Activated T-helper 2 cell treated with anti-CD3 and anti-CD28 coated beads, Interferon-gamma antibody, Interleukin-2, Interleukin-4, amounts not matched to agents 10 μg/mL and 5 μg/mL and 100 μg/mL, durations not matched to agents 14 hours and 24 hours and 36 hours (primary cell): ENCODE data around the gene CEACAM8. TPM values are rescaled to one million over a fixed set of nuclear protein-coding genes. Genes with fewer than 3 reads are reported as not detected.
"Not testable (repeated sequence)": the region's sequence is repeated elsewhere in the genome, so short reads cannot be mapped to it uniquely, and the experiment has no call there.

Experiments
- DNase-seq: peaks from one replicate; pipeline ENCODE4 v3.0.0; 2021; ENCODE audit warnings: low spot score
- H3K27ac Mint-ChIP-seq: one replicate; pipeline ENCODE4 v1.8.0; 2021; ENCODE audit warnings: mixed read lengths
- H3K27me3 Mint-ChIP-seq: one replicate; pipeline ENCODE4 v1.8.0; 2021; ENCODE audit warnings: low read depth, mixed read lengths
- H3K36me3 Mint-ChIP-seq: one replicate; pipeline ENCODE4 v1.8.0; 2021; ENCODE audit warnings: low read depth, mixed read lengths
- H3K4me1 Mint-ChIP-seq: one replicate; pipeline ENCODE4 v1.8.0; 2021; ENCODE audit warnings: low read depth, mixed read lengths
- H3K4me3 Mint-ChIP-seq: one replicate; pipeline ENCODE4 v1.8.0; 2021; ENCODE audit warnings: low read depth, mild to moderate bottlenecking, moderate library complexity, mixed read lengths
- H3K9me3 Mint-ChIP-seq: one replicate; pipeline ENCODE4 v1.8.0; 2021; ENCODE audit warnings: mixed read lengths
- intact Hi-C: fragments of 100-400 bp; cut with micrococcal nuclease; formaldehyde crosslinking; loops from one replicate; pipeline ENCODE4 v1.15.1; 2023
- total RNA-seq: library from RNA; stranded (reverse); gene quantifications from 2 replicates; pipeline ENCODE4 v1.2.3, GENCODE V29; 2022

The CEACAM8 gene
- total RNA-seq, 1 donor from 2014 or later, result not detected

DNA sequence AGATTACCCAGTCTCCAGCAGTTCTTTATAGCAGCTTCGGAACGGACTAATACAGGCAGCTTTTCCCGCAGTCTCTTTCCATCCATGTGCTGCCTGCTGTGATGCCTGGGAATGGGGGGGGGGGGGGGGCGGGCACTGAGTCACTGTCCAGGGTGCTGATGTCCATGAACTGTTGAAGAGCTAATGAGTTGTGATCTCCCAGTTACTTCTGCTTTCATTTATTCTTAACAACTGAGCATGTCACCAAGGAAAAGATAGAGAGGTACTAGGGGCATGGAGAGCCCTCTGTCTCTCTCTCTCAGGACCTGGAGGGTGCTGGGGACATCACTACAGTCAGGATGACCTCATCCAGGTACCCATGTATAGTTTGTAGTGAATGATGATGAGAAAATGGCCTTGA is 46.2 kb downstream of the CEACAM8 start:
- DNase-seq, result no peak
- Mint-ChIP-seq H3K4me1 (peaks cover 2% of the 10 kb centered on the region), H3K4me3 (no peak overlapping the region), H3K36me3 (no peaks in the 10 kb centered on the region), H3K9me3 (no peaks in the 10 kb centered on the region), H3K27ac (no peak overlapping the region), H3K27me3 (peaks cover 3% of the 10 kb centered on the region)
- intact Hi-C loops, result no loop called here

- Mint-ChIP-seq H3K4me3 (no peak overlapping the region), H3K9me3 (no peaks in the 10 kb centered on the region), H3K36me3 (no peaks in the 10 kb centered on the region), H3K27ac (no peak overlapping the region), H3K4me1 (peaks cover 2% of the 10 kb centered on the region), H3K27me3 (peaks cover 3% of the 10 kb centered on the region)
- intact Hi-C loops, result no loop called here
- no peak for DNase-seq
Observed at GRCh38 chr19:42547929-42548328, 46.8 kb downstream of the CEACAM8 start.

GRCh38 chr19:42546831-42547500 is 47.8 kb downstream of the CEACAM8 start:
- Mint-ChIP-seq H3K9me3 (no peaks in the 10 kb centered on the region), H3K36me3 (no peaks in the 10 kb centered on the region), H3K27ac (no peak overlapping the region), H3K4me3 (no peak overlapping the region), H3K4me1 (no peaks in the 10 kb centered on the region), H3K27me3 (peaks cover under 1% of the 10 kb centered on the region)
- intact Hi-C loops, result no loop called here
- no peak for DNase-seq

GRCh38 chr19:42544146-42544545 is 50.6 kb downstream of the CEACAM8 start:
- H3K4me1 Mint-ChIP-seq, result no peaks in the 10 kb centered on the region
- H3K9me3 Mint-ChIP-seq, result no peaks in the 10 kb centered on the region
- H3K4me3 Mint-ChIP-seq, result no peak overlapping the region
- no peaks in the 10 kb centered on the region for H3K36me3 Mint-ChIP-seq
- intact Hi-C loops, result no loop called here
- H3K27ac Mint-ChIP-seq, result no peak overlapping the region
- no peaks in the 10 kb centered on the region for H3K27me3 Mint-ChIP-seq
- DNase-seq, result no peak

DNA sequence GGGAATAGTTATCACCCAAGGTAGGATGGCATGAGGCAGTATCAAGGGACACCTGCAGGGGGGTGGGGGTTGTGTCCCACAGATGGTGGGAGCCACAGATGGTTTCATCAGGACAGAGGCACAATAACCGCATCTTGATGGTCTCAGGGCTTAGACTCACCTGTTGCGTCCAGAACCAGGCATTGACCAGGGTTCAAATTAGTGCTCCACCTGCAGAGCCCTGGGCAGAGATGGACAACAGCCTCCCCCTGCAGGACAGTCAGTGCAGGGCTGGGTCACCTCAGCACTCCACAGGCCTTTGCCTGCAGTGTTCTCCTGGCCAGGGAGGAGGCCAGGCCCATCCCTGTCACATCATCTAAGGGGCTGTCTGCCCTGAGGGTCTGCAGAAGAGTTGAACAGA is 51.9 kb downstream of the CEACAM8 start:
- Mint-ChIP-seq H3K4me3 (no peak overlapping the region), H3K36me3 (no peaks in the 10 kb centered on the region), H3K4me1 (no peaks in the 10 kb centered on the region), H3K27me3 (no peaks in the 10 kb centered on the region), H3K9me3 (no peaks in the 10 kb centered on the region), H3K27ac (no peak overlapping the region)
- intact Hi-C loops, result no loop called here
- DNase-seq, result no peak

GRCh38 chr19:42540071-42540553 is 54.6 kb downstream of the CEACAM8 start:
- Mint-ChIP-seq H3K4me3 (no peak overlapping the region), H3K9me3 (no peaks in the 10 kb centered on the region), H3K27ac (no peak overlapping the region), H3K4me1 (no peaks in the 10 kb centered on the region), H3K36me3 (no peaks in the 10 kb centered on the region), H3K27me3 (peaks cover 4% of the 10 kb centered on the region)
- intact Hi-C loops, result no loop called here
- DNase-seq, result no peak

DNA sequence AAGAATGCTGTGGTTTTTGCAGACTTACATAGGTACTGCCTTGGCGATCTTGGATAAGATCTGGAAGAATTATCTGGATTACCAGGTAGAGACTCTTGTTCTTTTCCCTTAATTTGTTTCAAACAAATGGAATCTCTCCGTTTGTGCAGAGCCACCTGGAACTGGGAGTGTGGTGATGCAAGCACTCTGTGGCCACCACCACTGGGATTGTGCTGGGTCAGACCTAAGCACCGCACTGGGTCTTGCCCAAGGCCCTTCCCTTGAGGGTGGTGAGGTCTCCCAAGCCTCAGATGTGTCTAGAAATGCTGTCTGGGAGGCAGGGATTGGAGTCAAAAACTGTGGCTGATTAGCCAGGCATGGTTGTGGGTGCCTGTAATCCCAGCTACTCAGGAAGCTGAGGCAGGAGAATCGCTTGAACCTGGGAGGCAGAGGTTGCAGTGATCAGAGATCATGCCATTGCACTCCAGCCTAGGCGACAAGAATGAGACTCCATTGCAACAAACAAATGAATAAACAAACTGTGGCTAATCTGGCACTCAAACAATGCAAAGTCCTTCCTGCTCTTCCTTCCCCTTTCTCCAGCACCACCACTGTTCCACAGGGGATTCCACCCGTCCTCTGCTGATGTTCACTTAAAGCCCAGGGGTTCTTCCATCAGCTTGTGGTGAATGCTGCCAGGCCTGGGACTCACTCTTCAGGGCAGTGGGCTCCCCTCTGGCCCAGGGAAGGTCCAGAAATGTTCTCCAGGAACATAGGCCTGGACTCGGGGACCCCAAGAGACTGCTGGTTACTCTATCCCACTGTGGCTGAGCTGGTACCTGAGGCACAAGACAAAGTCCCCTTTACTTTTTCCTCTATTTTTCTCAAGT is 55.6 kb downstream of the CEACAM8 start:
- no peak overlapping the region for H3K4me3 Mint-ChIP-seq
- H3K4me1 Mint-ChIP-seq, result no peaks in the 10 kb centered on the region
- intact Hi-C loops, result no loop called here
- H3K36me3 Mint-ChIP-seq, result no peaks in the 10 kb centered on the region
- no peaks in the 10 kb centered on the region for H3K9me3 Mint-ChIP-seq
- H3K27ac Mint-ChIP-seq, result no peak overlapping the region
- peaks cover 8% of the 10 kb centered on the region for H3K27me3 Mint-ChIP-seq
- DNase-seq, result no peak

GRCh38 chr19:42535276-42535675 is 59.4 kb downstream of the CEACAM8 start:
- H3K4me1 Mint-ChIP-seq, intact Hi-C loops, H3K4me3 Mint-ChIP-seq, H3K27me3 Mint-ChIP-seq, H3K27ac Mint-ChIP-seq, H3K36me3 Mint-ChIP-seq, DNase-seq, H3K9me3 Mint-ChIP-seq: not testable (repeated sequence)

DNA sequence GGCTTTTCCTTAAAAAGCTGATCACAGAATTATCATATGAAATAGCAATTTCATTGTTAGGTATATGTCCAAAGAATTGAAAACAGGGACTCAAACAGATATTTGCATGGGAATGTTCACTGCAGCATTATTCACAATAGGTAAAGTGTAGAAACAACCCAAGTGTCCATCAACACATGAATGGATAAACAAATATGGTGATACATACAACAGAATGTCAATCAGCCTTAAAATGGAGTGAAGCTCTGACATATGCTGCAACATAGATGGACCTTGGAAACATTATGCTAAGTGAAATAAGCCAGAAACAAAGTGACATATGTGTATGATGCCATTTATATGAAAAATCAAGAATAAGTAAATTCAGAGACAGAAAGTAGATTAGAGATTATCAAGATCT is 60.3 kb downstream of the CEACAM8 start:
- DNase-seq, result no peak
- Mint-ChIP-seq H3K9me3 (no peaks in the 10 kb centered on the region), H3K36me3 (no peaks in the 10 kb centered on the region), H3K27me3 (peaks cover 8% of the 10 kb centered on the region), H3K4me3 (no peak overlapping the region), H3K4me1 (peaks cover 7% of the 10 kb centered on the region), H3K27ac (no peak overlapping the region)
- intact Hi-C loops, result no loop called here

DNA sequence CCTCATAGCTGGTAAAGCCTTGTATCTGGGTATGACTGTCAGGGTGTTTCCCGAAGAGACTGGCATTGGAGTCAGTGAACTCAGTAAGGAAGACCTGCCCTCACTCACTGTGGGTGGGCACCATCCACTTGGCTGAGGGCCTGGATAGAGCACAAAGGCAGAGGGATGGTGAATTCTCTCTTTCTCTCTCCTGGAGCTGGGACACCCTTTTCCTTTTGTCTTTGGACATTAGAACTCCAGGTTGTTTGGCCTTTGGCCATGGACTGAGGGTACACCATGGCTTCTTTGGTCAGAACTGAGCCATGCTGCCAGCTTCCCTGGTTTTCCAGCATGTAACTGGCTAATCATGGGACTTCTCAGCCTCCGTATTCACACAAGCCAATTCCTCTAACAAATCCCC is 61.8 kb downstream of the CEACAM8 start:
- no peak overlapping the region for H3K27ac Mint-ChIP-seq
- no peaks in the 10 kb centered on the region for H3K9me3 Mint-ChIP-seq
- no peak for DNase-seq

DNA sequence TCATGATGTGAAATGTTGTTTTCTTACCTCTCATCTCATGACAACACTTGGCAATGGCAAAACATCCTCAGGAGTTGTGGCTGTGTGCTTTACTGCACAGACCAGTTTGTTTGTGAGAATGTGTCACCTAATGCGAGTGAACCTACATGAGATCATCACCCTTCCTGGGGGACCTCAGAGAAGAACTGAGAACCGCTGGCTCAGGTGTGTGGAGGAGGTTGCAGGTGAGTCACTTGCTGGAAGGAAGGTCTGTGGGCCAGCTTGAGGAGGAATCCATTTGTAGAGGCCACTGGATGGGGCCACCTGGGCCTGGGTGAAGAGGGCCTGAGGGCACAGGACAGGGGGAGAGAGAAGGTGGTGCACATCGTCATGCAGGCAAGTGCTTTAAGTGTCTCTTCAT is 63.4 kb downstream of the CEACAM8 start:
- Mint-ChIP-seq H3K27ac (no peak overlapping the region), H3K27me3 (peaks cover 8% of the 10 kb centered on the region), H3K4me3 (no peak overlapping the region), H3K4me1 (peaks cover 32% of the 10 kb centered on the region), H3K9me3 (no peaks in the 10 kb centered on the region), H3K36me3 (no peaks in the 10 kb centered on the region)
- no peak for DNase-seq
- intact Hi-C loops, result no loop called here

More for the DNA sequence above, 61.8 kb downstream of the CEACAM8 start:
- no peak overlapping the region for H3K4me3 Mint-ChIP-seq
- H3K27me3 Mint-ChIP-seq, result peaks cover 8% of the 10 kb centered on the region
- H3K4me1 Mint-ChIP-seq, result peaks cover 22% of the 10 kb centered on the region
- intact Hi-C loops, result no loop called here
- H3K36me3 Mint-ChIP-seq, result no peaks in the 10 kb centered on the region
